Measurements from ENCODE around the gene EZR. TPM values are rescaled to one million over a fixed set of nuclear protein-coding genes. Genes with fewer than 3 reads are reported as not detected.

Gene EZR
- total and polyA plus RNA-seq, 9 of the 15 experiments (the other 6 are each of a cell fraction or from before 2014, with no cell fraction given): 36.5 to 162 (median 104) TPM

DNA sequence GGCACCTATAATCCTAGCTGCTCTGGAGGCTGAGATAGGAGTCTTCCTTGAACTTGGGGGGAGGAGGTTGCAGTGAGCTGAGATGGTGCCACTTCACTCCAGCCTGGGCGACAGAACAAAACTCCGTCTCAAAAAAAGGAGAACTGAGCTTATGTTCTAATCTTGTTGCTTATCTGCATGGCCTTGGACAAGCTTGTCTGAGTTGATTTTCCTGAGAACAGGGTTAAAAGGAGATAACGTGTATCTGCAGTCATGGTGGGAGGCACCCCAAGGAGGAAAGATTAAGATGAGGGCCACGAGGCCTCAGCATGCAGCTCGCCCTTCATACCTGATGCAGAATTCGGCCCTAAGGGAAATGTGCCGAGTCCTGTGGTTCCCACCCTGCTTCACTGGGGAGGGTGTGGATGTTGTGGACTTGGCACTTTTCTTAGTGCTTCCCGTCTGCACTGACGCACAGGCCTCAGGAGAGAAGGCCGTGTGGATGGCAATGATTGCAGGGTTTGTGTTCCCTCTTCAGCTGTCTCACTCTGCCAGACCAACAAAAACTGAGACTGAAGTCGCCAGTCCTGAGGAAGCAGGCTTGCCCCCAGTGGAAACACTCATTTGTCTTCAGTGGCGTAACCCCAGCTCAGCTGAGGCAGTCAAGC is 56.3 kb downstream of the EZR start (continued):
- TF ChIP-seq ZNF695 (CRISPR knock-in tag; IDR thresholded peaks at IDR 0.05): no peak; the same call in 1 of the 2 replicates
- TF ChIP-seq ETV6 (IDR thresholded peaks at IDR 0.05; ENCODE audit: borderline replicate concordance in 1 of 2, low read depth in 2 of 2, low read length in 1 of 2): 0 out of 4 replicates have a peak, but pooled peaks of 1 of the 2 experiments have one; percentile 37
- TF ChIP-seq ETV6 (CRISPR knock-in tag; IDR thresholded peaks at IDR 0.05; ENCODE audit: borderline replicate concordance): no peak
- TF ChIP-seq SMAD3 (CRISPR knock-in tag; conservative IDR thresholded peaks at IDR 0.05): peak; percentile 63; the same call in 1 of the 2 replicates
- no peak for TF ChIP-seq PCBP2 (IDR thresholded peaks at IDR 0.05; ENCODE audit: low read depth, low read length, poor library complexity, severe bottlenecking)
- TF ChIP-seq, protein P1, sequence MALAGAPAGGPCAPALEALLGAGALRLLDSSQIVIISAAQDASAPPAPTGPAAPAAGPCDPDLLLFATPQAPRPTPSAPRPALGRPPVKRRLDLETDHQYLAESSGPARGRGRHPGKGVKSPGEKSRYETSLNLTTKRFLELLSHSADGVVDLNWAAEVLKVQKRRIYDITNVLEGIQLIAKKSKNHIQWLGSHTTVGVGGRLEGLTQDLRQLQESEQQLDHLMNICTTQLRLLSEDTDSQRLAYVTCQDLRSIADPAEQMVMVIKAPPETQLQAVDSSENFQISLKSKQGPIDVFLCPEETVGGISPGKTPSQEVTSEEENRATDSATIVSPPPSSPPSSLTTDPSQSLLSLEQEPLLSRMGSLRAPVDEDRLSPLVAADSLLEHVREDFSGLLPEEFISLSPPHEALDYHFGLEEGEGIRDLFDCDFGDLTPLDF (CRISPR knock-in tag; IDR thresholded peaks at IDR 0.05): no peak
- TF ChIP-seq ZNF263 (CRISPR knock-in tag; IDR thresholded peaks at IDR 0.05; ENCODE audit: borderline replicate concordance): no peak
- TF ChIP-seq RAD21 (CRISPR knock-in tag; conservative IDR thresholded peaks at IDR 0.05 in 1 of 2, IDR thresholded peaks at IDR 0.05 in 1 of 2): 0 out of 4 replicates have a peak, but pooled peaks of 1 of the 2 experiments have one; percentile 23
- peak; percentile 37; the same call in 1 of the 2 replicates for TF ChIP-seq KDM2B (CRISPR knock-in tag; IDR thresholded peaks at IDR 0.05)
- TF ChIP-seq U2AF2 (optimal IDR thresholded peaks at IDR 0.05; ENCODE audit: low read depth, low read length): no peak
- TF ChIP-seq TBP (optimal IDR thresholded peaks at IDR 0.05; ENCODE audit: low read depth, low read length): no peak
- no peak for TF ChIP-seq FOS (IDR thresholded peaks at IDR 0.05; ENCODE audit: extremely low read depth, insufficient read length)
- TF ChIP-seq TEAD2 (tag; IDR thresholded peaks at IDR 0.05): no peak
- TF ChIP-seq HSF4 (CRISPR knock-in tag; IDR thresholded peaks at IDR 0.05; ENCODE audit: borderline replicate concordance): no peak
- no peak; the same call in 1 of the 2 replicates for TF ChIP-seq ZNF311 (CRISPR knock-in tag; IDR thresholded peaks at IDR 0.05)
- TF ChIP-seq NBN (IDR thresholded peaks at IDR 0.05; ENCODE audit: low read depth): peak; percentile 71; the same call in 1 of the 2 replicates
- TF ChIP-seq ZNF143 (CRISPR knock-in tag; IDR thresholded peaks at IDR 0.05): no peak
- no peak for TF ChIP-seq SAP30 (IDR thresholded peaks at IDR 0.05; ENCODE audit: borderline replicate concordance, insufficient read depth, low read depth, low read length, poor library complexity, severe bottlenecking)
- peak; percentile 6; the same call in 1 of the 2 replicates for TF ChIP-seq ZNF175 (CRISPR knock-in tag; IDR thresholded peaks at IDR 0.05; ENCODE audit: low read depth)
- TF ChIP-seq SIN3B (IDR thresholded peaks at IDR 0.05; ENCODE audit: low read depth): no peak
- TF ChIP-seq JUNB (CRISPR knock-in tag; conservative IDR thresholded peaks at IDR 0.05): no peak
- peak; percentile 96 for TF ChIP-seq CTBP1 (IDR thresholded peaks at IDR 0.05; ENCODE audit: borderline replicate concordance)
- TF ChIP-seq CCNT2 (IDR thresholded peaks at IDR 0.05; ENCODE audit: borderline replicate concordance, extremely low read depth, insufficient read length, low read depth, low read length): peak; percentile 70
- TF ChIP-seq EGR1 (conservative IDR thresholded peaks at IDR 0.05): no peak
- TF ChIP-seq, protein P2, sequence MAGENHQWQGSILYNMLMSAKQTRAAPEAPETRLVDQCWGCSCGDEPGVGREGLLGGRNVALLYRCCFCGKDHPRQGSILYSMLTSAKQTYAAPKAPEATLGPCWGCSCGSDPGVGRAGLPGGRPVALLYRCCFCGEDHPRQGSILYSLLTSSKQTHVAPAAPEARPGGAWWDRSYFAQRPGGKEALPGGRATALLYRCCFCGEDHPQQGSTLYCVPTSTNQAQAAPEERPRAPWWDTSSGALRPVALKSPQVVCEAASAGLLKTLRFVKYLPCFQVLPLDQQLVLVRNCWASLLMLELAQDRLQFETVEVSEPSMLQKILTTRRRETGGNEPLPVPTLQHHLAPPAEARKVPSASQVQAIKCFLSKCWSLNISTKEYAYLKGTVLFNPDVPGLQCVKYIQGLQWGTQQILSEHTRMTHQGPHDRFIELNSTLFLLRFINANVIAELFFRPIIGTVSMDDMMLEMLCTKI (IDR thresholded peaks at IDR 0.05; ENCODE audit: partially characterized antibody): no peak
- TF ChIP-seq TRIM28 (IDR thresholded peaks at IDR 0.05): peak; percentile 84; the same call in 1 of the 2 replicates
